ENCODE results near the gene WNT16.

- no peak for TF ChIP-seq CTCF (IDR thresholded peaks at IDR 0.05; ENCODE audit: low read length)
- TF ChIP-seq EZH2 (optimal IDR thresholded peaks at IDR 0.05; ENCODE audit: low read depth, low read length) = no peak
Measured at GRCh38 chr7:121286186-121286585, 42.6 kb upstream of the WNT16 start.
